ENCODE data around the gene EEIG1.

The EEIG1 gene

DNA sequence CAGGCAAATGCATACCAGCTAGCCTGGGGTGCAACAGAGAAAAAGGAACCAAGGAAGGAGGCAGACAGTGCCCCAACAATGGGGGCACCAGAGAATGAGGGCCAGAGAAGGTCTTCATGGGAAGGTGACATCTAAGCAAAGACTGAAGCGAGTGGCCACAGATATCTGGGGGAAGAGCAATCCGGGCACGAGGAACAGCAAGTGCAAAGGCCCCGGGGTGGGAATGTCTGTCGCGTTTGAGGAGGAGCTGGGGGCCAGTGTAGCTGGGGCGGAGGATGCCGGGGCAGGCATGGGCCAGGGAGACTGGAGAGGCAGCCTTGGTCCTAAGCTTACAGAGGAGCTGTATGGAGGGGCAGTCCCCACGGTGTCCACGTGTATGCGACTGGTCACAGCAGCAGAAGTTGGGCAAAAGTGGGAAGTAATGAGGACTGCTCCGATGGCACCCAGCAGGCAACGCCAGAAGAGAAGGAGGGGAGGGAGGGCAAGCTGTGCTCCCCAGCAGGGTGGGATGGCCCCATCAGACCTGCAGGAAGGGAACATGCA lies 19.1 kb downstream of the EEIG1 start:
- H3K4me1 Mint-ChIP-seq: peaks cover 69% of the 10 kb centered on the region
- H3K27ac Mint-ChIP-seq: peak overlapping the region; percentile 16
- H3K4me3 Mint-ChIP-seq: no peak overlapping the region
- peaks cover 13% of the 10 kb centered on the region for H3K36me3 Mint-ChIP-seq (ENCODE audit: low read depth)
- H3K27me3 Mint-ChIP-seq (ENCODE audit: low read depth, poor library complexity): peaks cover 7% of the 10 kb centered on the region
- no peaks in the 10 kb centered on the region for H3K9me3 Mint-ChIP-seq
- no peak for DNase-seq
- TF ChIP-seq CTCF (IDR thresholded peaks at IDR 0.05): no peak

- Mint-ChIP-seq H3K27ac (no peak overlapping the region), H3K36me3 (ENCODE audit: low read depth) (peaks cover 13% of the 10 kb centered on the region), H3K9me3 (no peaks in the 10 kb centered on the region), H3K4me1 (peaks cover 64% of the 10 kb centered on the region), H3K27me3 (ENCODE audit: low read depth, poor library complexity) (peaks cover 7% of the 10 kb centered on the region), H3K4me3 (no peak overlapping the region)
- no peak for DNase-seq
- TF ChIP-seq CTCF (IDR thresholded peaks at IDR 0.05): no peak
These were observed 19.7 kb downstream of the EEIG1 start for GRCh38 chr9:127961155-127961490.

GRCh38 chr9:127960410-127961154 lies 20.2 kb downstream of the EEIG1 start:
- H3K4me1 Mint-ChIP-seq: peaks cover 64% of the 10 kb centered on the region
- TF ChIP-seq CTCF (IDR thresholded peaks at IDR 0.05): no peak
- H3K9me3 Mint-ChIP-seq: no peaks in the 10 kb centered on the region
- no peak overlapping the region for H3K4me3 Mint-ChIP-seq
- peak overlapping the region; percentile 50 for H3K27ac Mint-ChIP-seq
- DNase-seq: no peak
- peaks cover 13% of the 10 kb centered on the region for H3K36me3 Mint-ChIP-seq (ENCODE audit: low read depth)
- peaks cover 7% of the 10 kb centered on the region for H3K27me3 Mint-ChIP-seq (ENCODE audit: low read depth, poor library complexity)

GRCh38 chr9:127959841-127960409 lies 20.9 kb downstream of the EEIG1 start:
- H3K36me3 Mint-ChIP-seq (ENCODE audit: low read depth): peaks cover 13% of the 10 kb centered on the region
- TF ChIP-seq CTCF (IDR thresholded peaks at IDR 0.05): no peak
- peaks cover 7% of the 10 kb centered on the region for H3K27me3 Mint-ChIP-seq (ENCODE audit: low read depth, poor library complexity)
- no peak overlapping the region for H3K4me3 Mint-ChIP-seq
- DNase-seq: no peak
- peak overlapping the region; percentile 50 for H3K27ac Mint-ChIP-seq
- peaks cover 64% of the 10 kb centered on the region for H3K4me1 Mint-ChIP-seq
- no peaks in the 10 kb centered on the region for H3K9me3 Mint-ChIP-seq

DNA sequence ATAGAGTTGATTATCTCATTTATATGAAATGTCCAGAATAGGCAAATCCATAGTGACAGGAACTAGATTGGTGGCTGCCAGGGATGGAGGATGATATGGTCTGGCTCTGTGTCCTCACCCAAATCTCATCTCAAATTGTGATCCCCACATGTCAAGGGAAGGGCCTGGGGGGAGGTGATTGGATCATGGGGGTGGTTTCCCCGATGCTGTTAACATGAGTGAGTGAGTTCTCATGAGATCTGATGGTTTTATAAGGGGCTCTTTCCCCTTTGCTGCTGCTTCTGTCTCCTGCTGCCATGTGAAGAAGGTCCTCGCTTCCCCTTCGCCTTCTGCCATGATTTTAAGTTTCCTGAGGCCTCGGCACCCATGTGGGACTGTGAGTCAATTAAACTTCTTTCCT lies 21.4 kb downstream of the EEIG1 start:
- H3K27me3 Mint-ChIP-seq (ENCODE audit: low read depth, poor library complexity): peaks cover 7% of the 10 kb centered on the region
- no peak for DNase-seq
- peaks cover 13% of the 10 kb centered on the region for H3K36me3 Mint-ChIP-seq (ENCODE audit: low read depth)
- no peaks in the 10 kb centered on the region for H3K9me3 Mint-ChIP-seq
- TF ChIP-seq CTCF (IDR thresholded peaks at IDR 0.05): no peak
- peaks cover 64% of the 10 kb centered on the region for H3K4me1 Mint-ChIP-seq
- H3K27ac Mint-ChIP-seq: peak overlapping the region; percentile 7
- no peak overlapping the region for H3K4me3 Mint-ChIP-seq
